22Rv1 (cell line): ENCODE results near the gene SLC43A2.

Source experiments
- H3K27ac ChIP-seq: fragments of 450-650 bp; 2 replicates; pipeline ENCODE4 v1.5.1; 2017
- CTCF ChIP-seq: fragments of 450-650 bp; IDR thresholded peaks from 2 replicates; pipeline ENCODE4 v1.5.1; 2017; ENCODE audit warnings: mild to moderate bottlenecking
- ZFX ChIP-seq: fragments of 450-650 bp; IDR thresholded peaks from 2 replicates; pipeline ENCODE4 v1.6.1; 2017; ENCODE audit warnings: antibody characterized with exemption, borderline replicate concordance

Gene SLC43A2

GRCh38 chr17:1646199-1646875 lies 17.7 kb upstream of the SLC43A2 start:
- TF ChIP-seq CTCF (no peak), ZFX (no peak)

DNA sequence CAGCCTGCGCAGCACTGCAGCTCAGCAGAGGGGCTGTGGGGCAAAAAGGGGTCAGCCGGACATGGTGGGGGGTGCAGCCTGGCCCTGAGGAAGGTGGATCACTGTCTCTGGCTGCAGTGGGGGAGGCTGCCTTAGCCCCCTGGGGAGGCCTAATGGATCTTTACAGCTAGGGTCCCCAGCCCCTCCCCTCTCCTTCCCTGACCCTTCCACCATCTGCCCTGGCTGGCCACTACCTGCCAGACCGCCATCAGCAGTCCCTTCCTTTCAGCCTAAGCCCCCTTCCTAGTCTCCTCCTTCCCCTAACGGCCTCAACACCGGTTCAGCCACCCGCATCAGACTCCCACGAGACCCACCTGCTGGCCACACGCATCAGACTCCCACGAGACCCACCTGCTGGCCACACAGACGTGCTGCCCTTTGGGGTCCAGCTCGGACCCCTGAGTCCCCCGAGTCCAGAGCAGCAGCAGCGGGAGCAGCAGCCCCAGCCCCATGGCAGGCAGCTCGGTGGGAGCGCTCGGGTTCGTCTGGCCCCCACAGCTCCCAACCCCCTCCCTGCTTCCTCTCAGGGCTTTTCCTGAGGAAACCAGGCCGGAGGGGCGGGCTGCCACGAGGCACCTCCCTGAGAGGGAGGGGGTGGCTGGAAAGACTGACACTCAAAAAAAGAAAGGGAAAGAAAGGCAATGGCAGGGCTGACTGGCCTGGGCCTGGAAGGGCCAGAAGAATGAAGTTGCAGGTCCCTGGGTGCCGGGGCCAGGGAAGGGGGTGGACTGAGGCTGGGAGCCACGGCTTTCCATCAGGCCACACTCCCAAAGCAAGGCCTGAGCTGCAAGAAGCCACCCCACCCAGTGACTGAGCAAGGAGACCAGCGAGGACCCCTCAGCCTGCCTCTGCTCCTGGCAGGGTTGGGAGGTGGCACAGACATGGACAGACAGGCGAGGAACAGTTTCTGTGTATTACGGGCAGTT lies 16.9 kb upstream of the SLC43A2 start, which contains the start of gene SCARF1:
TSS of gene SCARF1 (minus strand) at position 526 of the 965 bp plus-strand sequence. CDS start at position 491, 35 bp downstream.
- H3K27ac ChIP-seq, result no peak within 1 kb of the TSS
- no peak for TF ChIP-seq ZFX
- no peak for TF ChIP-seq CTCF

More at GRCh38 chr17:1646199-1646875, 17.7 kb upstream of the SLC43A2 start:
- H3K27ac ChIP-seq, result no peak overlapping the region

DNA sequence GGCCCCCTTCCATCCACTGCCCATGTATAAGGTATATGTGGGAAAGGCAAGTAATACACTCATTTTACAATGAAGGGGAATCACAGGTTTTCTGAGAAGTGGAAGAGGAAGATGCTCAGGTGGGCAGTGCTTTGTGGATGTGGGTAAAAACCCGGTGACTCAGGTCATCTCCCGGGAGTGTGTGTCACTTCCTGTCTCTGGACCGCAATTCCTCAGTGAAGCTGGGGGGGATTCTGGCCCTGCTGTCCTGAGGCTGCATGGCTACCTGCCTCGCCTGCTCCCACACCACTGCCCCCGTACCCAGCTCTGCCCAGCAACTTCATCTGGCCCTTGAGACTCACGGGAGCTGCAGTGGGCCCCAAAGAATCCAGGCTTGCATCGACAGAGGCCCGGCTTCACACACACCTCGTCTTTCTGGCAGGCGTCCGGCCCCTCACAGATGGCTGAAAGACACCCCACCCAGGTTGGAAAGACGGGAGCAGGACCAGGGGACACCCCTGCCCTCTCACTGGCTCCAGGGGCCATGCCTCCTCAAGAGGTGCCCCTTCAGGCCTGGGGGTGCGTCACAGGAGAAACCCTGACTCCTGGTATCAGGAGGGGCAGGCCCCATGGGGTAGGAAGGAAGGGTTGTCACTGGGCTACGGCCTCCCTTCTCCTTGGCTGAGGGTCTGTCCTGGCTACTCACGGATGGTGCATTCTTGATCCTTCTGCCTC lies 16.0 kb upstream of the SLC43A2 start:
- TF ChIP-seq ZFX (no peak), CTCF (no peak)
- 0 out of 2 replicates have a peak overlapping the region, but pooled peaks have one; percentile 22 for H3K27ac ChIP-seq

DNA sequence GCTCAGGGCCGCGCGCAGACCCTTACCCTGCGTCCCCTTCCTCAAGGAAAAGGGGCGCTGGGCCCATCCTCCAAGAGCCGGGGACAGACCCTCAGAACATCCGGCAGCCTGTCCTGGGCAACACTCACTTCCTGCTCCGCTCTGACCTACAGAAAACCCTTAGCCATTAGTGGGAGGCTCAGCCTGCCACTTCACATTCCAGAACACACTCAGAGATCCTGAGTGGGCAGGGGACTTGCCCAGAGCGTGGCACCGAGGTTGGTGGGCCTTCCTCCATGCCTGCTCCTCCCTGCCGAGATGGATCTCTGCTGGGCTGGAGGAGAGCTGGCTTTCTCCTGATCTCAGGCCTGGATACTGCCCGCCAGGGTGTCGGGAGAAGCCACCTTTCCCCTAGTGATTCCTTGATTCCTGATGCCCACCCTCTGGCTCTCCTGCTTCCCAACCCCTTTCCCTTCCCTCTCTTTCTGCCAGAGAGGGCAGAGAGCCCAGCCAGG lies 15.4 kb upstream of the SLC43A2 start:
- TF ChIP-seq ZFX (no peak), CTCF (no peak)
- 0 out of 2 replicates have a peak overlapping the region, but pooled peaks have one; percentile 22 for H3K27ac ChIP-seq

GRCh38 chr17:1643293-1643998 lies 14.8 kb upstream of the SLC43A2 start:
- peak; percentile 78 for TF ChIP-seq CTCF
- TF ChIP-seq ZFX, result no peak
- 0 out of 2 replicates have a peak overlapping the region, but pooled peaks have one; percentile 22 for H3K27ac ChIP-seq

DNA sequence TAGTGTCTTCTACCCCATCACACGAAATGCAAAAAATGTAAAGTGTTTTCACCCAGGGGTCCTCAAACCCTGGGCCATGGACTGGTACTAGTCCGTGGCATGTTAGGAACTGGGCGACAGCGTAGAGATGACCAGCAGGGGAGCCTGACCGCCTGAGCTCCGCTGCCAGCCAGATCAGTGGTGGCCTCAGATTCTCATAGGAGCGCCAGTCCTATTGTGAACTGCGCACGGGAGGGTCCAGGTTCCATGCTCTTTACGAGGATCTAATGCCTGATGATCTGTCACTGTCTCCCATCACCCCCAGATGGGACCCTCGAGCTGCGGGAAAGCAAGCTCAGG lies 12.4 kb upstream of the SLC43A2 start:
- TF ChIP-seq ZFX (no peak), CTCF (no peak)
- H3K27ac ChIP-seq, result no peak overlapping the region
